ENCODE measurements around the gene TYMP.

Gene TYMP

GRCh38 chr22:50482107-50483074, 47.4 kb downstream of the TYMP start:
- no peak for DNase-seq

DNA sequence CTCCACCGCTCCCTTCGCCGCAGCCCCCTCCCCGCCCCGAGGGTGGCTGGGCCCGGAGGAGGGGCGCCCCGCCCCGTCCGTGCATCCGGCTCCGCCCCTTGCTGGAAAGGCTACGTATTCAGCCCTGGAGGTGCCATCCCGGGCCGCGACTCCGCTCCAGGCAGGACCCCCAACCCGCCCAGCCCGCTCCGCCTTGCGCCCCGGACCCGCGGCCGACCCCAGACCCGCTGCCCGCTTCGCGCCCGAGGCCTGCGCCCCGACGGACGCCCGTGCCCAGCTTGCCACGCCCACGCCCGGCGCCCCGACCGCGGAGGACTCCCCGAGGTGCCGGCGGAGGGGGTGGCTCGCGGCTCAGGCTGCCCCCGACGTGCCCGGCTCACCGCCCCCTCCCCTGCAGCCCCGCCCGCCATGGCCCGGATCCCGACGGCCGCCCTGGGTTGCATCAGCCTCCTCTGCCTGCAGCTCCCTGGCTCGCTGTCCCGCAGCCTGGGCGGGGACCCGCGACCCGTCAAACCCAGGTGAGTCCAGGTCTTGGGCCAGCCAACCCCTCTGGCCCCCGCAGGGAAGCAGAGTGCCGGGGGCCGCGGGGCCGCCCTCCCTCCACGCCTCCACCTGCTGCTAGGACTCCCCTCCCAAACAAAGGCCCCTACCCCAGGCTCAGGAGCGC, 48.2 kb downstream of the TYMP start, which contains the start of gene ADM2:
ADM2 (plus strand) TSS at position 104 of the 667 bp plus-strand sequence; CDS start at position 409, 305 bp downstream.
- DNase-seq: peak; percentile 61

DNA sequence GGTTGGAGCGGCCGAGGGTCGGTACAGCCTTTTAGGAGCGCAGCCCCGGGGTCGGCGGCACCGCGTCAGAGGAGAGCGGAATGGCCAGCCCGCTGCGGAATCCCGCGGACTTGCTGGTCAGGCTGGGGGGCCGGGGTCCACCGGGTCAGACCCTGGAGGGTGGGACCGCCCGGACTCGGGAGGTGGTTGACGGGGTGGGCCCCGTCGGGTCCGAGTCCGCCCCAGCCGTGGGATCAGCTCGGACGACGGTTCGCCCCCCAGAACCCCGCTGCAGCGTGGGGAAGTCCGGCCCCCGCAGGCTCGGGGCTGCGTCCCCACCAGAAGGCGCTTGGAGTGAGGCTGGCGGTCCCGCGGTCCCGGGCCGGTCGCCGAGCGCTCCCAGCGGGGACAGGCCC, 48.8 kb downstream of the TYMP start:
- DNase-seq: no peak

DNA sequence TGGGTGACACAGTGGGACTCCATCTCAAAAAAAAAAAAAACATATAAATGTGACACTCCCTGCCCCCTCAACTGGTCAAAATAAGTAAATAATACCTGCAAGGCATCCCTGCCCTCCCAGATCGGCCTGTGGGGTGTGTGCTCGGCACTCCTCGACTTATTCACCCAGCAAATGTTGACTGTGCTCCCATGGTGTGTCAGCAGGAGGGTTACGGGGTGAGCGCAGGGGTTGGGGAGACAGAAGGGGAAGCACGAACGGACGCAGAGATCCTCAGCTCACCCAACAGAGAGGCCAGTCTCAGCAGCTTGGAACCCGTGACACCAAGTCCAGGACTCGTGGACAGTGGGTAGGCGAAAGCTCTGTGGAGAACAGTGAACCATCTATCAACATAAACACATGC, 50.1 kb downstream of the TYMP start:
- DNase-seq: no peak

DNA sequence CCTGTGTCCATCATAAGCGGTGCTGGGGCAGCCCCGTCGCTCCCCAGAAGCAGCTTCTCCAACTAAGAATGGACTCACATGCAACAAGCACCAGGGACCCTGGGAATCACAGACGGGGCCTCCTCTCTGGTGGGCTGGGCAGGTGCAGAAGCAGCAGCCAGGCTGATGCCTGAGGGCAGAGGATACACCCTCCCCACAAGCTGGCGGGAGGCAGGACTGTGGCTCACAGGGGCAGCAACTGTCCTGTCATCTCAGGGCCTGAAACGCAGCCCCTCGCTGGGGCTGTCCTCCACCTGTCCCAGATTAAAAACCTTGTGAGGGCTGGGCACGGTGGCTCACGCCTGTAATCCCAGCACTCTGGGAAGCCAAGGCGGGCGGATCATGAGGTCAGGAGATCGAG, 51.9 kb downstream of the TYMP start:
- DNase-seq: no peak

DNA sequence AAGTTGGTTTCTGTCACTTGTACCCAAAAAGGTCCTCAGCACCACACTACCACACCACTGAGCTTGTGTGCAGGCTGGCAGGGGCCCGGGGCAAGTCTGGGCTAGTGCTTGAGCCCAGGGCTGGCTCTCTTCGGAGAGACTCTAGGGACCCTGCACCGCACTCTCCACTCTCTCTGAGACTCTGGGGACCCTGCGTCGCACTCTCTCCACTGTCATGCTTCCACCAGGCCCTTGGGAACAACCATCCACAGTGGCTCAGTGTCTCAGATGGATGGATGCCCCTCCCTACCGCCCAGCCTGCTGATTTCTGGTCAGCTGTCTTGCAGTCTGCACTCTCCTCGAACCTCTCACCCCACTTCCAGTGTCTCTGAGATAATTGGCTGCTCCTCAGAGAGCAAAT, 52.9 kb downstream of the TYMP start:
- DNase-seq: no peak

All from activated CD4-positive, alpha-beta T cell treated with anti-CD3 and anti-CD28 coated beads, Interleukin-2, Interleukin-6, amounts not matched to agents 100 ng/mL and 50 ng/mL, durations not matched to agents 16 hours and 8 hours (primary cell).